Chondrocyte (in vitro differentiated cells): ENCODE measurements around the gene ACYP2. TPM values are rescaled to one million over a fixed set of nuclear protein-coding genes. Genes with fewer than 3 reads are reported as not detected.

Experiments used
- DNase-seq: peaks from one replicate; pipeline ENCODE4 v3.0.0; 2021; ENCODE audit warnings: mixed read lengths, low spot score
- H3K27ac Mint-ChIP-seq: one replicate; pipeline ENCODE4 v1.8.0; 2021; ENCODE audit warnings: mild to moderate bottlenecking, moderate library complexity, mixed read lengths; ENCODE audit not compliant: unreplicated experiment
- H3K27me3 Mint-ChIP-seq: 2 replicates; pipeline ENCODE4 v1.8.0; 2021; ENCODE audit warnings: low read depth, mixed read lengths
- H3K36me3 Mint-ChIP-seq: 2 replicates; pipeline ENCODE4 v1.8.0; 2021; ENCODE audit warnings: low read depth, mixed read lengths
- H3K4me1 Mint-ChIP-seq: 2 replicates; pipeline ENCODE4 v1.8.0; 2021; ENCODE audit warnings: low read depth, mild to moderate bottlenecking, mixed read lengths
- H3K4me3 Mint-ChIP-seq: one replicate; pipeline ENCODE4 v1.8.0; 2021; ENCODE audit warnings: mild to moderate bottlenecking, moderate library complexity, mixed read lengths; ENCODE audit not compliant: unreplicated experiment
- H3K9me3 Mint-ChIP-seq: 2 replicates; pipeline ENCODE4 v1.8.0; 2021; ENCODE audit warnings: low read depth, mixed read lengths
- total RNA-seq: library from RNA; stranded (reverse); gene quantifications from 3 replicates; pipeline ENCODE4 v1.2.1, GENCODE V29; 2021
- TF ChIP-seq, protein P1 (sequence below): fragments of 200-600 bp; sonication (generic); IDR thresholded peaks from 2 replicates; pipeline ENCODE4 v1.5.0; 2021; ENCODE audit warnings: antibody characterized with exemption, mild to moderate bottlenecking, moderate library complexity

Gene ACYP2
- total RNA-seq, 1 donor from 2014 or later = 6.5 TPM

DNA sequence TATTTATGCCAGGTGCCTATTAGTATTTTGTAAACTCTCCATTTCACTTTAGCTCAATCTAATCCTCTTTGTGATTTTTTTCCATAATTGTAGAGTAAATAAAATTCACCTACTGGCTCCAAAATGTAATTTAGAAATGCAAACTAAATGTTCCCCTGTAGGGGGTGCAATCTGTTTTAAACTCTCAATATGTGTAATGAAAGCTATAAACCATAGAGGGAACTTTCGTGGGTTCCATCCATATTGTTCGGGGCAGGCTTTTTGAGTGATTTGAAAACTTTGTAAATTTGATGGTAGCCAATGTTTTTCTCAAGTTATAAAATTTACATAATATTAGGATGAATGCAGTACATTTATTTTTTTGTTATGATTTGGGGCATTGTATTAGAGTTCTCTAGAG lies 91.2 kb downstream of the ACYP2 start:
- no peaks in the 10 kb centered on the region for H3K36me3 Mint-ChIP-seq
- H3K9me3 Mint-ChIP-seq = no peaks in the 10 kb centered on the region
- peaks cover 51% of the 10 kb centered on the region for H3K4me1 Mint-ChIP-seq
- no peak overlapping the region for H3K27ac Mint-ChIP-seq
- TF ChIP-seq, protein P1, sequence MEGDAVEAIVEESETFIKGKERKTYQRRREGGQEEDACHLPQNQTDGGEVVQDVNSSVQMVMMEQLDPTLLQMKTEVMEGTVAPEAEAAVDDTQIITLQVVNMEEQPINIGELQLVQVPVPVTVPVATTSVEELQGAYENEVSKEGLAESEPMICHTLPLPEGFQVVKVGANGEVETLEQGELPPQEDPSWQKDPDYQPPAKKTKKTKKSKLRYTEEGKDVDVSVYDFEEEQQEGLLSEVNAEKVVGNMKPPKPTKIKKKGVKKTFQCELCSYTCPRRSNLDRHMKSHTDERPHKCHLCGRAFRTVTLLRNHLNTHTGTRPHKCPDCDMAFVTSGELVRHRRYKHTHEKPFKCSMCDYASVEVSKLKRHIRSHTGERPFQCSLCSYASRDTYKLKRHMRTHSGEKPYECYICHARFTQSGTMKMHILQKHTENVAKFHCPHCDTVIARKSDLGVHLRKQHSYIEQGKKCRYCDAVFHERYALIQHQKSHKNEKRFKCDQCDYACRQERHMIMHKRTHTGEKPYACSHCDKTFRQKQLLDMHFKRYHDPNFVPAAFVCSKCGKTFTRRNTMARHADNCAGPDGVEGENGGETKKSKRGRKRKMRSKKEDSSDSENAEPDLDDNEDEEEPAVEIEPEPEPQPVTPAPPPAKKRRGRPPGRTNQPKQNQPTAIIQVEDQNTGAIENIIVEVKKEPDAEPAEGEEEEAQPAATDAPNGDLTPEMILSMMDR = peak; percentile 87
- no peaks in the 10 kb centered on the region for H3K27me3 Mint-ChIP-seq
- H3K4me3 Mint-ChIP-seq = no peak overlapping the region
- DNase-seq = no peak

DNA sequence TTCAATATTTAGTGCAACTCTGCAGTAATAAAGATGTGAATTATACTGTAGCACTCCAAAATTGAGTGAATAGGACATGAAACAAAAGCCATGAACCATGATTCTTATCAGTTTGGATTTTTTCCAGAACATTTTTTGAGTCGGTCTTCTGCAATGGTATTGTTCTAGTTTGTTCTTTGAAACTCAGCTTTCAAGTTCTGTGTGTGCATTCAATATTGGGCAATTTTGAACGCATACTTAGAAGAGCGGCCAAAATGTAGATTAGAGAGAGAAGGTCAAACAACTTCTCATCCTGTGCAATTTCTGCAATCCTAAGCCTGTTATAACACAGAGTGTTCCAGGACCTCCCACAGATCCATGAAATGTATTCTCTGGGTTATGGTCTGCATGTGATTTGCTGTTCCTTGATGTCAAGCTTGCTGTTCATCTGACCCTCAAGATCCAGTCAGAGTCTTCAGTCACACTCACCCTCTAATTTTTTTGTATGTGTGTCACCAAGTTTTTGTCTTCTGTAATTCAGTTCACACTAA lies 92.3 kb downstream of the ACYP2 start:
- H3K4me1 Mint-ChIP-seq = peaks cover 60% of the 10 kb centered on the region
- H3K4me3 Mint-ChIP-seq = no peak overlapping the region
- DNase-seq = no peak
- TF ChIP-seq, protein P1 = no peak
- no peaks in the 10 kb centered on the region for H3K27me3 Mint-ChIP-seq
- peak overlapping the region; percentile 83 for H3K27ac Mint-ChIP-seq
- no peaks in the 10 kb centered on the region for H3K36me3 Mint-ChIP-seq
- H3K9me3 Mint-ChIP-seq = no peaks in the 10 kb centered on the region

DNA sequence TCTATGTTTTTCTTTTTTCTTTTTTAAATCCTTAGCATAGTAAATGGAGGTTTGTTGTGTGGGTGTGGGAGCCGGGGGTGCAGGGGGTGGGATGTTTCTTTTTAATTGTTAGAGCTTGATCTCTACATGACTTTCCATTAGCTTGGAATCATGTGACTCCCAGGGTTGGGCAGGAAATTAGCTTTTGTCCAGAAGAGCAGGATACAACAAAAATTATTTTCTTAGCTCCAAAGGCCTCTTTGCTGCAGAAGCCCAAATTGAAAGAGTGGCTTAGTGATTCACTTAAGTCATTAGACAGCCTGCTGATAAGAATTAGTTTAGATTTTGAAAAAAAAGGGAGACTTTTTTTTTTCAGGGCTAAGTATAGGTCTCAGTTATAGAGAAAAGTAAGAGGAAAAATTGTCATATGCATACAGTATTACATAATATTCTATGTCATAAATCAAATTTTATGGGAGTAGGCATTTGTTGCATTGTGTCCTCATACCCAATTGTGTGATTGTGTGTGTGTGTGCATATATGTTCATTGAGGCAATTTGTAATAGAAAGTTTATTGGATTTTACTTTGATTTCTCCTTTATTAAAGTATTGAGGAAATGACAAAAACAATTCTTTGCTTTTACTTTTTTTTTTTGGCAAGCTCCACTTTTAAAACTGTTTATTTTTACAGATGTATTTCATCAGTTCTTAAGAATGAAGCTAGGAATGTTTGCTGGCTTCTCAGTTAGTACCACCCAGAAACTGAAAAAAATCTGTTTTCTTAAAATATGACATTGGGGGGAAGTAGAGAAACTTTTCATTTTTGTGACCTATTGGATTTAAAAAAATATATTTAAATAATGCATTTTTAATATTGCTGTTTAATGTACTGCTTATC lies 93.2 kb downstream of the ACYP2 start:
- Mint-ChIP-seq H3K4me3 (no peak overlapping the region), H3K9me3 (peaks cover 4% of the 10 kb centered on the region), H3K27ac (peak overlapping the region; percentile 83), H3K27me3 (no peaks in the 10 kb centered on the region), H3K36me3 (no peaks in the 10 kb centered on the region), H3K4me1 (peaks cover 64% of the 10 kb centered on the region)
- TF ChIP-seq, protein P1 = no peak
- DNase-seq = no peak

DNA sequence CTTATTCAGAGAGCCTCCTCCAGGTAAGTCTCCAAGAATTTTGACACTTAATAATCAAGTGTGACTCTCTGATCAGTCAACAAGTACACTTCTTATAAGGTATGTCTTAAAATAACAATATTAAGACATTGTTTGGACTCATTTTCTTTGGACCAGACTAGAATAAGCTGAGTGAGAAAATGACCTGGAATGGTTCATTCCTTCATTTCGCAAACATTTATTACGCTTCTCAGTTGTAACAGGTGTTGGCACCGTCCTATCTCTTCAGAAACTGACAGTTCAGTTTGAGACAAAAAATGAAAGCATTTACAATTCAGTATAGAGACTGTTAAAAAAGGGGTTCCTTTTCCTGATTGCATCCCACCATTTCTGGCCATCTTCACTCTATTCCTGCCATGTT lies 94.0 kb downstream of the ACYP2 start:
- Mint-ChIP-seq H3K27ac (peak overlapping the region; percentile 34), H3K4me1 (peaks cover 59% of the 10 kb centered on the region), H3K9me3 (peaks cover 8% of the 10 kb centered on the region), H3K4me3 (no peak overlapping the region), H3K27me3 (no peaks in the 10 kb centered on the region), H3K36me3 (no peaks in the 10 kb centered on the region)
- TF ChIP-seq, protein P1 = no peak
- no peak for DNase-seq

DNA sequence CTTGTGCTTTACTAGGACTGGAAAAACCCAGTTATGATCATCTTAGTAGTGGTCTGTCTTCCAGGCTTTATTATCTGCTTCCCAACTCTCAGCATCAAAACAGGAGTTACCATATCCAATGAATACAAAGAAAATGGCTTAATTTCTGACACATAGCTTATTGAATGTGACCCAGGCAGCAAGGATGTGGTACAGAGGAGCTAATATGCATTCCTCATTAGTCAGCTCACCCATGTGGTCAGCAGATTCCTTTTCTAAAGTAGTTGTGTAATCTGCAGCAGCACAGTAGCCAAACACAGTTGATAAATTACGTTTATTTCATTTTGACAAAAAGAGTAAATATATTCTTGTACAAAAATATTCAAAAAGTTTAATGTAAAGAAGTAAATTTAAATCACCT lies 97.0 kb downstream of the ACYP2 start:
- H3K27ac Mint-ChIP-seq = peak overlapping the region; percentile 18
- peaks cover 16% of the 10 kb centered on the region for H3K9me3 Mint-ChIP-seq
- H3K27me3 Mint-ChIP-seq = no peaks in the 10 kb centered on the region
- no peak overlapping the region for H3K4me3 Mint-ChIP-seq
- no peak for DNase-seq
- H3K36me3 Mint-ChIP-seq = peaks cover 3% of the 10 kb centered on the region
- peaks cover 44% of the 10 kb centered on the region for H3K4me1 Mint-ChIP-seq
- TF ChIP-seq, protein P1 = no peak
